NCI-H1417 treated with DMSO at 0.1 percent for 48 hours (cell line): ENCODE measurements around the gene IFNG.

ENCODE experiments used
- DNase-seq: peaks from one replicate; lab custom pipeline; 2025; lab: John Stamatoyannopoulos, UW

Gene IFNG

GRCh38 chr12:68115281-68115680, 44.3 kb downstream of the IFNG start:
- no peak for DNase-seq

- DNase-seq, result no peak
Observed at GRCh38 chr12:68114606-68115005, 44.9 kb downstream of the IFNG start.

GRCh38 chr12:68113644-68114043, 45.9 kb downstream of the IFNG start:
- no peak for DNase-seq

- DNase-seq, result no peak
Observed at GRCh38 chr12:68111995-68112394, 47.5 kb downstream of the IFNG start.

GRCh38 chr12:68109444-68110217, 49.9 kb downstream of the IFNG start:
- no peak for DNase-seq

DNA sequence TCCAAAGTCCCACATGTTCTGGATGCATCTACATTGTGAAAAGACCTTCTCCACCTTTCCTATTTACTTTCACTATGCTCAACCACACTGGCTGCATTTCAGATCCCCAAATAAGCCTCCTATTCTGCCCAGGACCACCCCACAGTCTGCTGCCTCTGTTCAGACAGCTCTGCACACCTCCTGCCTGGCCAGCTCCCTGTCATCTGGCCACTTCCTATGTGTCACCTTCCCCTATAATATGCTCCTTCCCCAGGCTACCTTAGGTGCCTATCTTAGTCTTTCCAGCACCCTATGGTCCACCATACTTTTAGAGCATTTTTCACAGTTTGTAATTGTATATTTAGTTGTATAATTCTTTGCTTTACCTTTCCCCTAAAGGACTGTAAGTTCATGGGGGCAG, 50.5 kb downstream of the IFNG start:
- DNase-seq, result no peak

- no peak for DNase-seq
Observed at GRCh38 chr12:68106660-68107059, 52.9 kb downstream of the IFNG start.

- DNase-seq, result no peak
Observed at GRCh38 chr12:68106160-68106559, 53.4 kb downstream of the IFNG start.
